SK-N-SH (cell line): ENCODE results near the gene ISY1. TPM values are rescaled to one million over a fixed set of nuclear protein-coding genes. Genes with fewer than 3 reads are reported as not detected.
A peak's percentile ranks its signal among the peaks of the same experiment; 100 is the strongest.

ENCODE experiments used
- CTCF ChIA-PET: fragments of 300-600, 350-600 bp; formaldehyde crosslinking; extraction: SDS; loops from one replicate; lab custom pipeline; 2021; lab: Yijun Ruan, JAX
- POLR2A ChIA-PET: fragments of 350-600 bp; sonication (Branson Sonifier 250); formaldehyde crosslinking; extraction: SDS; loops from one replicate; lab custom pipeline; 2020; ENCODE audit warnings: antibody characterized with exemption, inconsistent platforms; lab: Yijun Ruan, JAX
- DNase-seq: peaks from one replicate; pipeline ENCODE4 v3.0.0; 2012
- H2AFZ ChIP-seq: fragments of 200-600 bp; sonication (generic); 2 replicates; pipeline ENCODE4 v1.8.1; 2016; ENCODE audit warnings: antibody characterized with exemption, mild to moderate bottlenecking, low read depth
- H3F3A ChIP-seq: fragments of 200-600 bp; sonication (generic); replicated peaks from 2 replicates; pipeline ENCODE3; 2016; ENCODE audit warnings: antibody characterized with exemption, mild to moderate bottlenecking; ENCODE audit not compliant: insufficient read depth
- H3K27ac ChIP-seq, 2 experiments: fragments of 200-500 bp in 1 of 2; fragments of 200-600 bp in 1 of 2; sonication (Bioruptor generic) in 1 of 2; sonication (generic), shearing (Covaris generic) in 1 of 2; 2 replicates each; pipeline versions ENCODE4 v1.5.1 to v1.6.1; 2014 to 2016; ENCODE audit warnings: low read depth in 2 of 2, inconsistent platforms in 1 of 2, low read length in 1 of 2, mild to moderate bottlenecking in 1 of 2, mixed read lengths in 1 of 2
- H3K27me3 ChIP-seq: fragments of 200-600 bp; sonication (generic), shearing (Covaris generic); 2 replicates; pipeline ENCODE4 v1.6.1; 2016; ENCODE audit warnings: mixed run types; ENCODE audit not compliant: insufficient read depth
- H3K36me3 ChIP-seq, 2 experiments: fragments of 200-500 bp in 1 of 2; fragments of 200-600 bp in 1 of 2; sonication (Bioruptor generic) in 1 of 2; sonication (generic) in 1 of 2; replicated peaks in 1 of 2; 2 replicates each; pipeline versions ENCODE3 to v1.5.1; 2014 to 2016; ENCODE audit warnings: low read length in 1 of 2, mild to moderate bottlenecking in 1 of 2; ENCODE audit not compliant: insufficient read depth in 2 of 2, control insufficient read depth in 1 of 2
- H3K4me1 ChIP-seq, 2 experiments: fragments of 200-500 bp in 1 of 2; fragments of 200-600 bp in 1 of 2; sonication (Bioruptor generic) in 1 of 2; sonication (generic), shearing (Covaris generic) in 1 of 2; 2 replicates each; pipeline versions ENCODE4 v1.5.1 to v1.6.1; 2014 to 2016; ENCODE audit warnings: low read depth in 1 of 2, low read length in 1 of 2, mixed run types in 1 of 2; ENCODE audit not compliant: insufficient read depth in 2 of 2, control insufficient read depth in 1 of 2
- H3K4me2 ChIP-seq: fragments of 200-600 bp; sonication (generic), shearing (Covaris generic); 2 replicates; pipeline ENCODE4 v1.6.1; 2017; ENCODE audit warnings: mixed run types
- H3K4me3 ChIP-seq, 2 experiments: fragments of 200-500 bp in 1 of 2; fragments of 200-600 bp in 1 of 2; sonication (Bioruptor generic) in 1 of 2; sonication (generic), shearing (Covaris generic) in 1 of 2; 2 replicates each; pipeline versions ENCODE4 v1.5.1 to v1.8.1; 2014 to 2016; ENCODE audit warnings: low read depth in 2 of 2, inconsistent platforms in 1 of 2, low read length in 1 of 2, mild to moderate bottlenecking in 1 of 2, mixed read lengths in 1 of 2, moderate library complexity in 1 of 2
- H3K79me2 ChIP-seq: fragments of 200-600 bp; sonication (generic); 2 replicates; pipeline ENCODE4 v1.8.1; 2017; ENCODE audit warnings: mild to moderate bottlenecking; ENCODE audit not compliant: insufficient read depth
- H3K9ac ChIP-seq: fragments of 200-600 bp; sonication (generic); 2 replicates; pipeline ENCODE4 v1.6.1; 2017; ENCODE audit warnings: mixed run types
- H3K9me2 ChIP-seq: fragments of 200-600 bp; sonication (generic); 2 replicates; pipeline ENCODE4 v1.6.1; 2017; ENCODE audit warnings: mixed run types
- H3K9me3 ChIP-seq: fragments of 200-600 bp; sonication (generic); 2 replicates; pipeline ENCODE4 v1.6.1; 2017; ENCODE audit warnings: mixed run types, mild to moderate bottlenecking, moderate library complexity
- H4K20me1 ChIP-seq: fragments of 200-600 bp; sonication (generic); 2 replicates; pipeline ENCODE4 v1.6.1; 2017; ENCODE audit warnings: mild to moderate bottlenecking, mixed run types; ENCODE audit not compliant: insufficient read depth
- CHD2 ChIP-seq: fragments of 150-350 bp; IDR thresholded peaks from 2 replicates; pipeline ENCODE4 v1.6.1; 2018; ENCODE audit warnings: low read length; ENCODE audit not compliant: partially characterized antibody
- EZH2phosphoT487 ChIP-seq: fragments of 200-600 bp; sonication (generic); IDR thresholded peaks from 2 replicates; pipeline ENCODE4 v1.6.1; 2017; ENCODE audit warnings: low read depth, mixed run types, mild to moderate bottlenecking, antibody characterized with exemption, moderate library complexity, borderline replicate concordance
- FOSL2 ChIP-seq: IDR thresholded peaks from 2 replicates; pipeline ENCODE4 v1.4.0; 2012; ENCODE audit warnings: low read depth, mild to moderate bottlenecking, moderate library complexity, borderline replicate concordance
- GABPA ChIP-seq: IDR thresholded peaks from 2 replicates; pipeline ENCODE4 v1.4.0; 2012; ENCODE audit warnings: low read depth, mild to moderate bottlenecking
- GATA2 ChIP-seq: sonication (generic); formaldehyde crosslinking; IDR thresholded peaks from 2 replicates; pipeline ENCODE4 v1.5.0; 2020; ENCODE audit warnings: mild to moderate bottlenecking, missing genetic modification reagents
- JUND ChIP-seq: IDR thresholded peaks from 2 replicates; pipeline ENCODE4 v1.4.0; 2012
- MXI1 ChIP-seq: IDR thresholded peaks from 2 replicates; pipeline ENCODE4 v1.6.1; 2012; ENCODE audit warnings: mild to moderate bottlenecking, low read depth, low read length, improper control_type of control experiment
- NFIC ChIP-seq: IDR thresholded peaks from 2 replicates; pipeline ENCODE4 v1.4.0; 2012; ENCODE audit warnings: borderline replicate concordance
- NRF1 ChIP-seq: IDR thresholded peaks from 2 replicates; pipeline ENCODE4 v1.6.1; 2012; ENCODE audit warnings: low read depth, mild to moderate bottlenecking, low read length
- RXRA ChIP-seq: IDR thresholded peaks from 2 replicates; pipeline ENCODE4 v1.4.0; 2012; ENCODE audit warnings: low read depth, mild to moderate bottlenecking, borderline replicate concordance
- SIN3A ChIP-seq: IDR thresholded peaks from 2 replicates; pipeline ENCODE4 v1.6.1; 2012; ENCODE audit warnings: low read depth, mild to moderate bottlenecking, low read length, moderate library complexity, borderline replicate concordance
- SMC3 ChIP-seq: IDR thresholded peaks from 2 replicates; pipeline ENCODE4 v1.6.1; 2012; ENCODE audit warnings: low read depth, low read length, improper control_type of control experiment
- TAF1 ChIP-seq: IDR thresholded peaks from 2 replicates; pipeline ENCODE4 v1.6.1; 2012; ENCODE audit warnings: low read depth, mild to moderate bottlenecking, low read length, moderate library complexity, borderline replicate concordance
- TCF12 ChIP-seq: IDR thresholded peaks from 2 replicates; pipeline ENCODE4 v1.4.0; 2012
- YY1 ChIP-seq: IDR thresholded peaks from 2 replicates; pipeline ENCODE4 v1.4.0; 2012; ENCODE audit warnings: low read depth, mild to moderate bottlenecking
- WGBS: methylation state at CpG from one replicate; pipeline ENCODE4 v1.1.6; 2017; ENCODE audit warnings: low lambda C conversion rate; 5-methylcytosine and 5-hydroxymethylcytosine counted together
- polyA plus RNA-seq, 3 experiments: library from polyadenylated mRNA; depleted of rRNA; stranded (reverse); fragments of >200 nt; gene quantifications; 2 replicates each; pipeline ENCODE4 v1.2.3, GENCODE V29; 2012
- TF ChIP-seq, protein P1 (sequence below): IDR thresholded peaks from 2 replicates; pipeline ENCODE4; 2012
- TF ChIP-seq, protein P2 (sequence below): fragments of 200-600 bp; sonication (generic); IDR thresholded peaks from 2 replicates; pipeline ENCODE4 v1.6.1; 2017; ENCODE audit warnings: antibody characterized with exemption, mild to moderate bottlenecking, moderate library complexity
- TF ChIP-seq, protein P3 (sequence below): fragments of 150-350 bp; IDR thresholded peaks from 2 replicates; pipeline ENCODE4 v1.6.1; 2017; ENCODE audit warnings: antibody characterized with exemption, low read length, low read depth, borderline replicate concordance
- TF ChIP-seq, protein P4 (sequence below): IDR thresholded peaks from 2 replicates; pipeline ENCODE4 v1.4.0; 2012; ENCODE audit warnings: low read depth
- TF ChIP-seq, protein P5 (sequence below): fragments of 150-350 bp; IDR thresholded peaks from 2 replicates; pipeline ENCODE4 v1.6.1; 2016; ENCODE audit warnings: mild to moderate bottlenecking, low read depth, low read length

Gene ISY1
- polyA plus RNA-seq, 1 of the 3 experiments (the other 2 are of a cell fraction) = 20.9 TPM

DNA sequence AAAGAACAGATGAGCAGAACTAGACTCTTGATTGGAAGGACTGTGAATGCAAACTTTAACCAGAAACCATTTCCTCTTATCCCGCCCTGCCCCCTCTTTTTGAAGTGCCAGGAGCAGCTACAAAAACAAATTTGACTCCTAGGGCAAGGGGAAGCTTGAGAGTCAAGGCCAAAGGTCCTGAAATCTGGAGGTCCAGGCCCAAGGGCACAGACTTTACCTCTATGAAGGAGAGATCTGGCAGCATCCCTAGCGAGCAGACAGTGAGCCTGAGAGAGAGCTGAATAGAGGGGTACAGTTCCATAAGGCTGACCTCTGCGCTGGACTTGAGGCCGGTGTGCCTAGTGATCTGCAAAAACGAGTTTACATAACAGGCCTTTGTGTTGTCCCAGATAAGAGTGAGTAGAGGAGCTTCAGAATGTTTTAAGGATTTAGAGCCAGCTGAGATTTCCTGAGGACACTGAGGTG is 44.3 kb downstream of the ISY1 start:
- Histone ChIP-seq H4K20me1 (peaks cover 47% of the 10 kb centered on the region), H3K27ac (no peak overlapping the region), H2AFZ (no peak overlapping the region), H3K79me2 (peaks cover 90% of the 10 kb centered on the region), H3K9me2 (no peaks in the 10 kb centered on the region), H3K27me3 (no peaks in the 10 kb centered on the region), H3K4me2 (0 out of 2 replicates have a peak overlapping the region, but pooled peaks have one; percentile 19), H3K4me3 (no peak overlapping the region), H3K36me3 (peaks cover 13 to 15% of the 10 kb centered on the region in 2 experiments), H3K9me3 (no peaks in the 10 kb centered on the region), H3K9ac (no peak overlapping the region), H3F3A (no peaks in the 10 kb centered on the region), H3K4me1 (peaks cover 0 to 14% of the 10 kb centered on the region in 2 experiments; a peak in 2 of 4 replicates)
- DNase-seq = no peak
- ChIA-PET POLR2A (no interaction called here), CTCF (interaction anchor here (1.6 to 1.8 kb wide), 2 partner anchors 129 to 146 kb away, joined by 6 to 10 read pairs; no protein-coding TSS in a partner anchor)
- TF ChIP-seq, protein P1, sequence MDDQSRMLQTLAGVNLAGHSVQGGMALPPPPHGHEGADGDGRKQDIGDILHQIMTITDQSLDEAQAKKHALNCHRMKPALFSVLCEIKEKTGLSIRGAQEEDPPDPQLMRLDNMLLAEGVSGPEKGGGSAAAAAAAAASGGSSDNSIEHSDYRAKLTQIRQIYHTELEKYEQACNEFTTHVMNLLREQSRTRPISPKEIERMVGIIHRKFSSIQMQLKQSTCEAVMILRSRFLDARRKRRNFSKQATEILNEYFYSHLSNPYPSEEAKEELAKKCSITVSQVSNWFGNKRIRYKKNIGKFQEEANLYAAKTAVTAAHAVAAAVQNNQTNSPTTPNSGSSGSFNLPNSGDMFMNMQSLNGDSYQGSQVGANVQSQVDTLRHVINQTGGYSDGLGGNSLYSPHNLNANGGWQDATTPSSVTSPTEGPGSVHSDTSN = no peak
- no peak for TF ChIP-seq TAF1
- no peak for TF ChIP-seq SIN3A
- TF ChIP-seq NRF1 = no peak
- TF ChIP-seq YY1 = no peak
- TF ChIP-seq, protein P2, sequence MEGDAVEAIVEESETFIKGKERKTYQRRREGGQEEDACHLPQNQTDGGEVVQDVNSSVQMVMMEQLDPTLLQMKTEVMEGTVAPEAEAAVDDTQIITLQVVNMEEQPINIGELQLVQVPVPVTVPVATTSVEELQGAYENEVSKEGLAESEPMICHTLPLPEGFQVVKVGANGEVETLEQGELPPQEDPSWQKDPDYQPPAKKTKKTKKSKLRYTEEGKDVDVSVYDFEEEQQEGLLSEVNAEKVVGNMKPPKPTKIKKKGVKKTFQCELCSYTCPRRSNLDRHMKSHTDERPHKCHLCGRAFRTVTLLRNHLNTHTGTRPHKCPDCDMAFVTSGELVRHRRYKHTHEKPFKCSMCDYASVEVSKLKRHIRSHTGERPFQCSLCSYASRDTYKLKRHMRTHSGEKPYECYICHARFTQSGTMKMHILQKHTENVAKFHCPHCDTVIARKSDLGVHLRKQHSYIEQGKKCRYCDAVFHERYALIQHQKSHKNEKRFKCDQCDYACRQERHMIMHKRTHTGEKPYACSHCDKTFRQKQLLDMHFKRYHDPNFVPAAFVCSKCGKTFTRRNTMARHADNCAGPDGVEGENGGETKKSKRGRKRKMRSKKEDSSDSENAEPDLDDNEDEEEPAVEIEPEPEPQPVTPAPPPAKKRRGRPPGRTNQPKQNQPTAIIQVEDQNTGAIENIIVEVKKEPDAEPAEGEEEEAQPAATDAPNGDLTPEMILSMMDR = no peak
- TF ChIP-seq GABPA = no peak
- no peak for TF ChIP-seq FOSL2
- no peak for TF ChIP-seq JUND
- no peak for TF ChIP-seq MXI1
- no peak for TF ChIP-seq GATA2
- TF ChIP-seq, protein P3, sequence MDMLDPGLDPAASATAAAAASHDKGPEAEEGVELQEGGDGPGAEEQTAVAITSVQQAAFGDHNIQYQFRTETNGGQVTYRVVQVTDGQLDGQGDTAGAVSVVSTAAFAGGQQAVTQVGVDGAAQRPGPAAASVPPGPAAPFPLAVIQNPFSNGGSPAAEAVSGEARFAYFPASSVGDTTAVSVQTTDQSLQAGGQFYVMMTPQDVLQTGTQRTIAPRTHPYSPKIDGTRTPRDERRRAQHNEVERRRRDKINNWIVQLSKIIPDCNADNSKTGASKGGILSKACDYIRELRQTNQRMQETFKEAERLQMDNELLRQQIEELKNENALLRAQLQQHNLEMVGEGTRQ = no peak
- WGBS = 88% methylated on average over 5 of the region's 5 CpGs

DNA sequence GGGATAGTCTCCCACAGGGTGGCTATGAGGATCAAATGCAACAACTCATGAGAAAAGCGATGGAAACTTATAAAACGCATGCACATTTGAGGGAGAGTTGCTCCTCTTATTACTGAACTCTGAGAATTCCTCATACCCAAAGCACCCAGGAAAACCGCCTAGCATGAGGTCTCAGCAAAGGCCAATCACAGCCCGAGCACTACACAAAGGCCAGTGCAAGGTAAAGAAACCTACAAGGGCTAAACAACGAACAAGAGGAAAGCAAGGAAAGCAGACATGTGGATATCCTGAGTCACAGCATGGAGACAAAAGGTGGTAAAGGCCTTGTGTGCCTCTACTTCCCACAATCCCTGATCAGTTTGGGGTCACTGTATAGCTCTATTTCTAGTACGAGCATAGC is 46.4 kb downstream of the ISY1 start:
- ChIA-PET CTCF (interaction anchor here (3.6 kb wide), 1 partner anchor 144 kb away, joined by 20 read pairs; no protein-coding TSS in a partner anchor), POLR2A (interaction anchor here (0.6 kb wide), 1 partner anchor 31 kb away, joined by 3 read pairs; no protein-coding TSS in a partner anchor)
- DNase-seq = no peak
- H3F3A ChIP-seq = no peaks in the 10 kb centered on the region
- H3K36me3 ChIP-seq = peaks cover 13 to 21% of the 10 kb centered on the region in 2 experiments
- H3K4me2 ChIP-seq = no peak overlapping the region
- peaks cover 0 to 5% of the 10 kb centered on the region in 2 experiments; a peak in 1 of 4 replicates for H3K4me1 ChIP-seq
- no peak overlapping the region for H3K9ac ChIP-seq
- H3K27me3 ChIP-seq = no peaks in the 10 kb centered on the region
- no peak overlapping the region for H3K27ac ChIP-seq
- peaks cover 40% of the 10 kb centered on the region for H4K20me1 ChIP-seq
- H2AFZ ChIP-seq = no peak overlapping the region
- no peaks in the 10 kb centered on the region for H3K9me3 ChIP-seq
- WGBS = 95% methylated on average over 6 of the region's 6 CpGs
- H3K4me3 ChIP-seq = no peak overlapping the region
- H3K79me2 ChIP-seq = peaks cover 92% of the 10 kb centered on the region
- no peak for TF ChIP-seq RXRA
- TF ChIP-seq NFIC = no peak
- TF ChIP-seq, protein P1 = no peak
- TF ChIP-seq, protein P4, sequence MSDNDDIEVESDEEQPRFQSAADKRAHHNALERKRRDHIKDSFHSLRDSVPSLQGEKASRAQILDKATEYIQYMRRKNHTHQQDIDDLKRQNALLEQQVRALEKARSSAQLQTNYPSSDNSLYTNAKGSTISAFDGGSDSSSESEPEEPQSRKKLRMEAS = no peak
- TF ChIP-seq TAF1 = no peak
- no peak for TF ChIP-seq EZH2phosphoT487
- TF ChIP-seq TCF12 = no peak
- TF ChIP-seq MXI1 = no peak
- no peak for TF ChIP-seq SMC3
- TF ChIP-seq, protein P5, sequence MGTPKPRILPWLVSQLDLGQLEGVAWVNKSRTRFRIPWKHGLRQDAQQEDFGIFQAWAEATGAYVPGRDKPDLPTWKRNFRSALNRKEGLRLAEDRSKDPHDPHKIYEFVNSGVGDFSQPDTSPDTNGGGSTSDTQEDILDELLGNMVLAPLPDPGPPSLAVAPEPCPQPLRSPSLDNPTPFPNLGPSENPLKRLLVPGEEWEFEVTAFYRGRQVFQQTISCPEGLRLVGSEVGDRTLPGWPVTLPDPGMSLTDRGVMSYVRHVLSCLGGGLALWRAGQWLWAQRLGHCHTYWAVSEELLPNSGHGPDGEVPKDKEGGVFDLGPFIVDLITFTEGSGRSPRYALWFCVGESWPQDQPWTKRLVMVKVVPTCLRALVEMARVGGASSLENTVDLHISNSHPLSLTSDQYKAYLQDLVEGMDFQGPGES = no peak
- TF ChIP-seq JUND = no peak
- TF ChIP-seq CHD2 = no peak
- no peaks in the 10 kb centered on the region for H3K9me2 ChIP-seq
